GM12864 (cell line): Measurements from ENCODE around the gene CHD9.

ENCODE experiments used
- DNase-seq: peaks from one replicate; pipeline ENCODE4 v3.0.0-alpha.2; 2011; ENCODE audit warnings: low read depth
- H3K4me3 ChIP-seq: 2 replicates; pipeline ENCODE4 v1.5.1; 2011; ENCODE audit warnings: mild to moderate bottlenecking, low read depth, low read length, control low read depth
- CTCF ChIP-seq: IDR thresholded peaks from 2 replicates; pipeline ENCODE4 v1.5.1; 2011; ENCODE audit warnings: low read depth, mild to moderate bottlenecking, moderate library complexity, low read length, control low read depth, inconsistent platforms; ENCODE audit errors: missing control alignments

Gene CHD9

GRCh38 chr16:53121661-53122060 lies 66.9 kb downstream of the CHD9 start:
- H3K4me3 ChIP-seq = no peak overlapping the region
- TF ChIP-seq CTCF = no peak
- no peak for DNase-seq

- TF ChIP-seq CTCF = no peak
- DNase-seq = no peak
Observed at GRCh38 chr16:53123747-53124146, 69.0 kb downstream of the CHD9 start.

GRCh38 chr16:53126390-53126789 lies 71.6 kb downstream of the CHD9 start:
- no peak for DNase-seq
- no peak overlapping the region for H3K4me3 ChIP-seq
- TF ChIP-seq CTCF = no peak

More at GRCh38 chr16:53123747-53124146, 69.0 kb downstream of the CHD9 start:
- no peak overlapping the region for H3K4me3 ChIP-seq

- no peak for DNase-seq
- no peak for TF ChIP-seq CTCF
Observed at GRCh38 chr16:53129281-53130158, 74.7 kb downstream of the CHD9 start.

GRCh38 chr16:53130159-53131049 lies 75.6 kb downstream of the CHD9 start:
- H3K4me3 ChIP-seq = peak overlapping the region; percentile 84
- peak; percentile 80 for DNase-seq
- TF ChIP-seq CTCF = peak; percentile 58

More at GRCh38 chr16:53129281-53130158, 74.7 kb downstream of the CHD9 start:
- H3K4me3 ChIP-seq = peak overlapping the region; percentile 84

- no peak for DNase-seq
- peak overlapping the region; percentile 84 for H3K4me3 ChIP-seq
- no peak for TF ChIP-seq CTCF
Observed at GRCh38 chr16:53131050-53131362, 76.2 kb downstream of the CHD9 start.
